ENCODE measurements around the gene MTF2. TPM values are rescaled to one million over a fixed set of nuclear protein-coding genes. Genes with fewer than 3 reads are reported as not detected.
A peak's percentile ranks its signal among the peaks of the same experiment; 100 is the strongest.

The MTF2 gene
- total and polyA plus RNA-seq, 9 of the 15 experiments (the other 6 are each of a cell fraction or from before 2014, with no cell fraction given): 29.3 to 124 (median 57.7) TPM

DNA sequence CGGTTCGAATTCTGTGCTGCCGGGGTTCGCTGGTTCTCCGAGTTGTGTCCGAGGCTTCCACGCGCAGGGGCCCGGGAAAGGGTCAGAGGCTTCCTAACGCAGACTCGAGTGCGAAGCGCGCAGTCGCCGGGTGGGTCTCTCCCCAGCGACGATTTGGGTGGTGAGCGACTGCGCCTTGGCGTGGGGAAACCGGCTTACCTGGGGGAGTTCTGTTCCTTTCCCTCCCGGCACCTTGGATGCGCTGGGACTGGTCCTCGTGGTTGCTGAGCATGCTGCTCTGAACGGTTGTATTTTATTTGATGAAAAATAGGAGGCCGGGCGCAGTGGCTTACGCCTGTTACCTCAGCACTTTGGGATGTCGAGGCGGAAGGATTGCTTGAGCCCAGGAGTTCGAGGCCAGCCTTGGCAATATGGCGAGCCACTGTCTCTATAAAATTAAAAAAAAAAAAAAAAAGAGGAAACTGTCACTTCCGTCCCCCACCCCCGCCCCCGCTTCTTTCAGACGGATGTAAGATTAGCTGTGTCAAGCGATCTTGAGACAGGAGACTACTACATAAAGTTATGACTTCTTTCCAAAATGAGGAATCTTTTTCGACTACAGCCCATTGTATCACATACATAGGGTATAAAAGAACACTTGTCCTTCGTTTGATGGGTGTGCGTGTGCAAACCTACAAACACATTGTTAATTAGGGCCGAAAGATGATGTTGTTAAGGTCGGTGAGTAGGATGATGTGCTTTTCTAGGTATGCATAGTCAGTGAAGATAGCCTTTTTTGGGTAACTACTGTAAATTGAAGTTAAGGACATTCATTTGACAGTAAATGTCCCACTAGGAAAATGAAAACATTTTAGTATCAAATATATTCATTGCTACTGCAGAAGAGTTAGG, 101.9 kb downstream of the MTF2 start, which contains the start of gene CCDC18:
CCDC18 (plus strand) TSS at position 2 of the 891 bp plus-strand sequence. CDS start 2,638 bp downstream, outside the sequence.
- peaks cover 4% of the 10 kb centered on the region for H4K20me1 ChIP-seq (replicated peaks; ENCODE audit: control insufficient read depth, insufficient read depth, low read length)
- no peaks in the 10 kb centered on the region for H3K9me3 ChIP-seq (replicated peaks; ENCODE audit: control insufficient read depth, insufficient read depth, low read depth, low read length)
- DNase-seq (ENCODE audit: extremely low read depth in 1 of 4, low spot score in 3 of 4): peak; percentile 20 to 79 (median 44)
- peak within 1 kb of the TSS; percentile 93 for H3K4me2 ChIP-seq (ENCODE audit: insufficient read depth, low read length)
- no peaks in the 10 kb centered on the region for H3K27me3 ChIP-seq (ENCODE audit: control insufficient read depth in 2 of 2, insufficient read depth in 2 of 2, low read length in 2 of 2)
- H3K4me3 ChIP-seq: peak within 1 kb of the TSS; percentile 70
- ATAC-seq: peak; percentile 14
- H3K79me2 ChIP-seq (ENCODE audit: control insufficient read depth, insufficient read depth, low read length): peaks cover 88% of the 10 kb centered on the region
- WGBS (ENCODE audit: insufficient coverage, low coverage, missing lambda C conversion rate): under 1% methylated on average over 39 of the region's 43 CpGs
- H3K9me1 ChIP-seq (ENCODE audit: control insufficient read depth, insufficient read depth, low read length): no peaks in the 10 kb centered on the region
- H3K4me1 ChIP-seq (replicated peaks in 1 of 2; ENCODE audit: control insufficient read depth in 2 of 2, insufficient read depth in 2 of 2, low read length in 2 of 2): peaks cover 11 to 15% of the 10 kb centered on the region in 2 experiments; a peak in 2 of 5 replicates
- H3K36me3 ChIP-seq (ENCODE audit: control insufficient read depth, insufficient read depth, low read length): peaks cover 24% of the 10 kb centered on the region
- TSS peak; percentile 62 for BruUV-seq (replicated peaks)
- in situ Hi-C loops (cut with MboI): no loop called here
- peak within 1 kb of the TSS; percentile 92 to 99 for H3K9ac ChIP-seq (ENCODE audit: insufficient read depth in 1 of 2, low read depth in 2 of 2, low read length in 2 of 2)
- peak within 1 kb of the TSS; percentile 97 for H3K27ac ChIP-seq (ENCODE audit: extremely low read depth, low read depth, low read length)
- POLR2A ChIA-PET: interaction anchor here (0.7 to 1.3 kb wide), 4 partner anchors 8 to 102 kb away, joined by 3 to 4 read pairs (median 3); partner anchors contain the start of gene MTF2
- peak; percentile 64 for FAIRE-seq
- intact Hi-C loops (cut with micrococcal nuclease): loop anchor here (2.0 kb wide), 1 partner anchor 102 kb away; the partner anchor contains the start of gene MTF2
- CTCF ChIA-PET (ENCODE audit: low intra/inter-chr PET ratio): no interaction called here
- H2AFZ ChIP-seq (ENCODE audit: low read depth, low read length): peak within 1 kb of the TSS; percentile 96
- TF ChIP-seq MLX (CRISPR knock-in tag; conservative IDR thresholded peaks at IDR 0.05) (no peak), CBFB (CRISPR knock-in tag; IDR thresholded peaks at IDR 0.05) (no peak), E4F1 (CRISPR knock-in tag; IDR thresholded peaks at IDR 0.05; ENCODE audit: borderline replicate concordance) (no peak), MNT (conservative IDR thresholded peaks at IDR 0.05) (peak; percentile 78 to 92), HIVEP1 (CRISPR knock-in tag; IDR thresholded peaks at IDR 0.05) (no peak), RBFOX2 (IDR thresholded peaks at IDR 0.05; ENCODE audit: low read depth, low read length) (peak; percentile 87), PRMT5 (CRISPR knock-in tag; IDR thresholded peaks at IDR 0.05) (no peak), ZNF274 (IDR thresholded peaks at IDR 0.05; ENCODE audit: borderline replicate concordance, low read depth, low read length) (no peak), NRF1 (conservative IDR thresholded peaks at IDR 0.05 in 1 of 2, IDR thresholded peaks at IDR 0.05 in 1 of 2) (peak; percentile 86 to 89; a peak in 2 of 4 replicates), HNRNPUL1 (IDR thresholded peaks at IDR 0.05; ENCODE audit: low read length) (no peak), KLF13 (tag; IDR thresholded peaks at IDR 0.05; ENCODE audit: borderline replicate concordance, low read depth) (0 out of 2 replicates have a peak, but pooled peaks have one; percentile 40), SMAD4 (CRISPR knock-in tag; conservative IDR thresholded peaks at IDR 0.05) (no peak)
- TF ChIP-seq, protein P1, sequence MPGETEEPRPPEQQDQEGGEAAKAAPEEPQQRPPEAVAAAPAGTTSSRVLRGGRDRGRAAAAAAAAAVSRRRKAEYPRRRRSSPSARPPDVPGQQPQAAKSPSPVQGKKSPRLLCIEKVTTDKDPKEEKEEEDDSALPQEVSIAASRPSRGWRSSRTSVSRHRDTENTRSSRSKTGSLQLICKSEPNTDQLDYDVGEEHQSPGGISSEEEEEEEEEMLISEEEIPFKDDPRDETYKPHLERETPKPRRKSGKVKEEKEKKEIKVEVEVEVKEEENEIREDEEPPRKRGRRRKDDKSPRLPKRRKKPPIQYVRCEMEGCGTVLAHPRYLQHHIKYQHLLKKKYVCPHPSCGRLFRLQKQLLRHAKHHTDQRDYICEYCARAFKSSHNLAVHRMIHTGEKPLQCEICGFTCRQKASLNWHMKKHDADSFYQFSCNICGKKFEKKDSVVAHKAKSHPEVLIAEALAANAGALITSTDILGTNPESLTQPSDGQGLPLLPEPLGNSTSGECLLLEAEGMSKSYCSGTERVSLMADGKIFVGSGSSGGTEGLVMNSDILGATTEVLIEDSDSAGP (CRISPR knock-in tag; IDR thresholded peaks at IDR 0.05): no peak

Data from K562 (cell line).